NCI-H446 (cell line): ENCODE measurements around the gene FOXD1.
A peak's percentile ranks its signal among the peaks of the same experiment; 100 is the strongest.

ENCODE experiments used
- DNase-seq, 2 experiments: peaks; one replicate each; lab custom pipeline; 2025; lab: John Stamatoyannopoulos, UW

FOXD1 gene

DNA sequence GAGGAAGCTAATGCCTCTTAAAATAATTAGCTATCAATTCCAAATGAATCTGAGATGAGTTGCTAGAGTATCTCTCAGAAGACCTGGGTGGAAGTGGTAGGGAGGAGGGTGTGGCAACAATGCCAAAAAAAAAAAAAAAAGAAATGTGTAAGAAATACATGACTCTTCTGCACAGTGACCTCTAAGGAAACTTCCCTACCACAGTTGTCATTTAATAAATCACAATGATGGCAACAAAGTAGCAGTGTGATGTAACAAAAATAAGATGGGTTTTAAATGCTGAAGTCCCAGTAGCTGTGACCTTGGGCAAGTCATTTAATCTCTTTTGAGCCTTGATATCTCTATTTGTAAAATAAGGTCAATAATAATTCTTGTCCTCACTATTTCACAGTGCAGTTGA, 7.2 kb downstream of the FOXD1 start:
- DNase-seq = no peak

DNA sequence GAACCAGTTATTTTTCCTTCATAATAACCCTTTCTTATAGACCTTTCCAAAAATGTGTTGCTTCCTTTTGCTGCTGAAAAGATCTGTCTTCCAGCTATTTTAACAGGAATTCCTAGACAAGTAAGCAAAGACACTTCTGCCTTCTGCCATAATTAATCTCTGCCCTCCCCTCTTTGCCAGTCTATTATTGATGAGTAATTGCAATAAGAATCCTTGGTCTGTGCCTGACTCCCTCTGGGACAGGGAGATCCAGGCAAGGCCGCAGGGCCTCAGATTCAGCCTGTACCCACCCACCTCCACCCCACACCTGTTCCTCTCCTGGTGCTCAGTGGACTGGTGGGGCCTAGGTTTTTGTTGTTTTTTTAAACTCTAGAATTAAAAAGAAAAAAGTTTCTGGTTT, 8.3 kb downstream of the FOXD1 start:
- DNase-seq = no peak

DNA sequence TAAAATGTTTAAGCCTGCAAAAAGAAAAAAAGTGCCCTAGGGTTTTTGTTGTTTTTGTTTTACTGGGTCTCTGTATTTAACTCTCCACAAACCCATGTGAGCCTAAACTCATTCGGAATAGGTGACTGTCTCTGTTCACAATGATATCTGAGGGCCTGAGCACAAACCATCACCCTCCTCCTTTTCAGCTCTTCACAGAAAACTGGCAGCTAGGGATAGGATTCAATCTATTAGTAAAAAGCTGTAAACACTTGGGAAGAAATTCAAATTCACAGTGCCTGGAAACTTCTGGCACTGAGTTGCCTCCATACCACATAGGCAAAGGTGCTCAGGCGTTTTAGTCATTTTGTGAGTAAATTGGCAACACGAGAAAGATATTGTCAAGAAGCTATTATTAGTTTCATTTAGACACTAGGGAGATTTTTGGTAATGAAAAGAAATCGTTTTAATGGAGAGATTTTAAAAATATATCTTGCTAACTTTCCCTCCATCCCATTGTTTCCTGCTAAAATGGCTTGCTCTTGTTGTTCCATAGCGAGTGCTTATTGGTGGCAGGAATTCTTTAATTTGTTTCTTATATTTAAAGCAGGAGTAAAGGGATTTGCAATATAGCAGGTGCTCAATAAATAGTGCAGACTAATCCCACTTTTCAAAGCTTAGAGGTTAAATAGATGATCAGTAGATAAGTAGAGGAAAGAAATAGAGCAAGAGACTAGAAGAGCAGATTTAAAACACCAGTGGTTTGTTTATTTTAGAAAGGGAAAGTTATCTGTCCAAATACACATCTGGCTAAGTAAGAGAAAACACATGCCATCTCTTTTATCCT, 9.7 kb downstream of the FOXD1 start:
- no peak for DNase-seq

DNA sequence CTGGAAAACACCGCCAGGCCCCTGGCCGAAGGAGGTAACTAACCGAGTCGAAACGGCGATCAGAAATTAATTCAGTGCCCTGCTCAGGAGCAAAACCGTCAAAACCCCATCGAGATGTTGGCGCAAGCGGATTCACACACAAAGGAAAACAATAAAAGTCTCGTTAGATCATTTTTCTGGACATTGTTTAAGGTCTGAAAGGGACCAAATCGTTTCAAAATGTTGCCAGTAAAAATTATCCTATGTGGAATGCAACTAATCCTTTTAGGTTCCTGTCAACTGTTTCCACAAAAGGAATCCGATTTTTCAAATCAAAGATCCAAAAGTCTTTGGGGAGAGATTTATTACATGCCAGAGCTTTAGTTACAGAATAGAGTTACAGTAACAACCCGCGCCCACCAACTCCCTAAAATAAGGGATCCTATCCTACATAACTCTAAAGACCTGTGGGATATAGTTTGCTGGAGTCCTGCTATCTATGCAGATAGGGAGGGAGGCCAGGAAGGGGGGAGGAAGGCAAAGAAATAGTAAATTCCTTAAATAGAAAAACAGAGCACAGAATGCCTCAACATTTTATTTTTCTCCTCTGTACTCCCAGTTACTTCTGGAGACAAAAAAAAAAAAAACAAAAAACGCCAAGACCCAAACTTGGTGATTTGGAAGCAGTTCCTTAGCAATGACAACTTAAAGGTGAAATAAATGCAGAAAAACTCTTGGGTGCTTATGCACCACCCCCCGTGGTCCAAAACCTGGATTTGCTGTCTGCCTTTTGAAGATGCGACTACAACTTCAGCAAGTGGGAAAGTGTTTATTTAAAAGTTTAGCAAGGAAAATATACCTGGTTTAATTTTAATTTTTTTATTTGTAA, 10.6 kb downstream of the FOXD1 start:
- no peak for DNase-seq

DNA sequence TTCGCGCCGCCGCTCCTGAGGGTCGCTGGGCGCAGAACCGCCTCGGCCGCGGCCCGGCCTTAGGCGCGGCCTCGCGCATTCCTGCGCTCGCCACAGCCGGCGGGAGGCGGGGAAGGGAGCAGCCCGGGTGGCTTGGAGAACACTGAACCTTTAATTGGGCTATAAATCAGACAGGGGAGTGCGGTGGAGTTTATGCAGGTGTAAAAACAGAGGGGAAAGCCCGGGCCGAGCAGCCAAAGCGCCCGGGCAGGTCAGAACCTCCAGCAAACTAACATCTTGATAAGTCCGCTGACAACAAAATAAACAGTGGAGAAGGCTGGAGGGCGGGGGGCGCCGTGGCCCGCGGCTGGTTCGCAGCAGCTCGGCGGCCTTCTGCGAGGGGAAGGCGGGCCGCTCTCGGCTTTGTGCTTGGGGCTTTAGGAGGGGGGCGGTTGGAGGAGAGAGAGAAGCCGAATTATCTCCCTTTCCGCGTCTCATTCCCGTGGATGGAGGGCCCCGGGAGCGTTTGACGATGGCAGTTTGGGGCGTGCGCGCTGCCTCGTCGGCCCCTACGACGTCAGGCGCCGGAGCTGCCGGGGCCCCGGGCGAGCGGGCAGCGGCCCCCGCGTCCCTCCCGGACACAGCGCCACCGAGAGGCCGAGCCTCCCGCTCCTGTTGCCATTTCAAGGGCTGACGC, 11.3 kb downstream of the FOXD1 start:
- DNase-seq = no peak

DNA sequence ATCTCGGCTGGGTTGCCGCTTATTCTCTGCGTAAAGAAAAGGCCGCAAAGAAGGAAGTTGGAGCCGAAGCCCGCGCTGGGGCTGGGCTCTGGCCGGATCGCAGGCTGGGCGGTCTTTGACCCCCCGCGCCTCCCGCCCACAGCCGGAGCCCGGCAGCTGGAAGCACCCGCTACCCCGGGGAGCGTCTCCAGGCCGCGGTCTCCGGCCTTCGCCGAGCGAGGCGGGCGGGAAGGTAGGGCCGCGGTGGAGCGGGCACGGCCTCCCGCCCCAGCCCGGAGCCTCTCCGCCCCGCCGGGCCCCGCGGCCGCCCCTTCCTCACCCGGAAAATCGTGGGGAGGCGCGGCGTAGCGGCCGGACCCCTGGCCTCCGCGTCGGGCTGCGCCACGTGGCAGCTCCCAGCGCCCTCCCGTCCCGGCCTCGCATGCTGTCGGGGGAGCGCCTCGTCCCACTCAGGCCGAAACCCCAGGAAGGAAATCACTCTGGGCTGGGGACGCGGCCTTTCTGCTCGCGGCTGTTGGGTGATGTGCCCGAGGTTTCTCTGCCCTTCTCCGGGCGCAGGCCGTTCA, 12.0 kb downstream of the FOXD1 start:
- no peak for DNase-seq

DNA sequence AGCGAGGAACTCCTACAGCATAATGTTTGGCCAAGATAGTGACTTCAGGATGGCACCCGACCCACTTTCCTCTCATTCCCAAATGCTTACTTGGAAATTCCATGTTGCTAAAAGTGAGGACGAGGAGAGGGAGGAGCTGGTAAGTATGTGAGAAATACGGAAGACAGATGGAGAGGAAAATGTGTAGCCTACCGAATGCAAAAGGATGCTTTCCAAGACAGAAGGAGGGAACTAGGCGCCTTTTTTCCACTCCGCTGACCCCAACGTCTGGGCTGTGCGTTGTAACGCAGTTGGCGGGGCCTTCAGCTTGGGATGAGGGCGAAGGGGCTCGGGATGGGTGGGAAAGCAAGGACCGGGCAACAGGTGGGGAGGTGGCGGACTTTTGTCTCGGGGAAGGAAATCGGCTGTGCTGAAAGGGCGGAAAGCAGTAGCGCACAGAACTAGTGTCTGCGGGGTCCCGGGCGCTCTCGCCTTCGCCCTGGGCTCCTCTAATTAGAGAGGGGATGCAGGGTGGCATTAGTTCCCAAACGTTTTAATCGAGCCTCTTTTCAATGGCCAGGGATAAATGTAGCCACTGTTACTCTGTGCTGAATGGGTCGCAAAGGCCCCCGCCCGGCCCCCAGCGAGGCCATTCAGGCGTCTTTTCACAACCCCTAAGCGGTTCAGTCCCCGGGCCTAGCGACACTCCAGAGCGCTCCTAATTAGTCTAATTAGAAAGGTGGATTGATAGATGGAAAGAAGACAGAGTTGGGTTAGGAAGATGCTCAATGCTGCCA, 12.6 kb downstream of the FOXD1 start:
- no peak for DNase-seq

DNA sequence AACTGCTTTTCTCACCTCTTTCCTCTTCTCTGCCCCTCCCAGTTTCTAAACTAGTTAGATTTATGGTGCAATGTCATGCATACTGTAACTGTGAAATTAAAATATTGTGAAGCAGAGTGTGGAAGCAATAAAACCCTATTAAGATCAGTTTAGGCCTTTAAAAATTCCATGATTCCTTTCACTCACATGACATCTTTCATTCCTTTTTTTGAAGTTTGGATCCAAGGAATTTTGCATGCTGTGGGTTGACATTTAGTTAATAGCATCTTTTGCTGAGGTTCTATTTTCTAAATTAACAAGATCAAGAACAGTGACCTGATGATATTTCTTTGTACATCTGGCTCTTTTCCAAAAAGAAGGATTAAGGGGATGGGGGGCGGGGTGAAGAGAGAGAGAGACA, 13.7 kb downstream of the FOXD1 start:
- no peak for DNase-seq

DNA sequence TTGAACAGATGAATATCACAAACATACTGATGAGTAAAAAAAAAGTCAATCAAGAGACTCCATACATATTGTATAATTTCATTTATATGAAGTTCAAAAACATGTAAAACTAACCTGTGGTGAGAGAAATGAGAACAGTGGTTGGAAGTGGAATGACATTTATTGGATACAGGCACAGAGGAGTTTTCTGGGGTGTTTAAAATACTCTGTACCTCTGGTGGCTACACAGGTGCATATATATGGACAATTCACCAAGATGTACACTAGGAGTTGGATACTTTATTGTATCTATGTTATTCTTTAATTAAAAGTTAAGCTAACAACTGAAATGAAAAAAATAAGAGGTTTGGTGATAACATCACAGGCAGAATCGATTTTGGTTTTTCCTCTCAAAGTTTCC, 14.1 kb downstream of the FOXD1 start:
- DNase-seq = no peak

DNA sequence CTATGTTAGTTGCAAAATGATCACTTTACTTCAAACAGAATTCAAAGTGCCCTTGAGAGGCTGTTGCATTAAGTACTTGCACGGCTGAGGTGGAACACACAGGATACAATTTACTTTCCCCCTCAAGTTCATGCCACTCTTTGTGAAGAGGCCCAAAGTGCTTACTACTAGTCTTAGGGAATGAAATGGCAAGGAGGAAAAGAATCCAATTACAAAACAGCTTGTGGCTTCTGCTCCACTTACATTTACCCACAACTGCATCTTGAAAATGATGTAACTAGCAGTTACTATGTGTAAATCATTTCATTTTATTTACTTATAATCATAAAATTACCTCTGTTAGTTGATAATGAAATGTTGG, 14.6 kb downstream of the FOXD1 start:
- no peak for DNase-seq

DNA sequence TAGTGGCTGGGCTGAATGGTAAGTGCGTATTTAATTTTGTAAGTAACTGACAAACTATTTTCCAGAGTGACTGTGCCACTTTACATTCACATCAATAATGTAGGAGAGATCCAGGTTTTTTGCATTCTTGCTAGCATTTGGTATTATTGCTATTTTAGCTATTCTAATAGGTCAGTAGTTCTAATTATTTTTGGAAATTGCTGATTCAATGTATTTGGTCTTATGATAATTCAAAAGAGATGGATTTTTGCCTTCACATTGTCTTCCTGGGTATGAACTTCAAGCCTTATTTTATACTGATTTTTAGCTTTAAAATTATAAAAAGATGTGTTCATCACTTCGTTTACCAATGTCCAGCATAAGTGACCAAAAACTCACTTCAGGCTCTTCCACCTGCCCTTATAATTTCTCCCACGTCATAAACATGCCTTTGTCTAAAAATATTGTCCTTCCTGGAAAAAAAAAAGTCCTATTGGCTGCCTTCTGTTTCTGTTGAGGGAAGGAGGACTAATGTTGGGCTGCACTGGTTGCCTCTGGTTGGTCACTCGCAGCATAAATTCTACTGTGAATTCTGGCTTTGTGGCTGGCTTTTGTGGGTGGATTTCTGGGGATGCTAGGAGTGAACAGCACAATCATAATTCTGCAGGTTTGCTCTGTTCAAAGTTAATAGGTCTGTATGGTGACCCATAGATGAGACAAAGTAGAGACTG, 15.2 kb downstream of the FOXD1 start:
- no peak for DNase-seq

DNA sequence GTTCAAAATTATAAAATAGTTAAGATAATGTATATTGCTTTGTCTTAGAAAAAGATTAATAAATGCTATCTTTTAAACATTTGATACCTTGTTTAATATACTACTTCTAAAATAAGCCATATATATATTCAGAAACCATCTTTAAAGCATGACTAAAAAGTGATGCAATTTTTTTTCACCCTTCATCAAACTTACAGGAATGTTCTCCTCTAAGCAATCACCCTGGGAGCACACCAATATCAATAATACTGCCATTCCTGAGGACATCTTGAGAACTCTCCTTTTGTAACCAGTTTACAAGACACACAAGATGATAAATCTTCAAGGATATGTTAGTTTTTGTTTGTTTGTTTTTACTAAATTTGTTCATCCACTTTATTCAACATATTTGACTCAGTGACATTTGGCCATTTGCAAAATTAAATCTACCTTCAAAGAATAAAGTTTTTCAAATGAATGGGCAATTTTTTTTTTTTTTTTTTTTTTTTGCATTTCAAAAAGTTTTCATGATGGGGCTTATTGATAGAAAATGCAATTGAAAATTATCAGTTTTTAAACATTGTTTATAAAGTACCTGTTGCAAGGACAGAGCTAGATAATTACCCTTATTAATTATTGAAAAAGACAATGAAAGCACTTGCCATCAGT, 17.2 kb downstream of the FOXD1 start:
- no peak for DNase-seq

DNA sequence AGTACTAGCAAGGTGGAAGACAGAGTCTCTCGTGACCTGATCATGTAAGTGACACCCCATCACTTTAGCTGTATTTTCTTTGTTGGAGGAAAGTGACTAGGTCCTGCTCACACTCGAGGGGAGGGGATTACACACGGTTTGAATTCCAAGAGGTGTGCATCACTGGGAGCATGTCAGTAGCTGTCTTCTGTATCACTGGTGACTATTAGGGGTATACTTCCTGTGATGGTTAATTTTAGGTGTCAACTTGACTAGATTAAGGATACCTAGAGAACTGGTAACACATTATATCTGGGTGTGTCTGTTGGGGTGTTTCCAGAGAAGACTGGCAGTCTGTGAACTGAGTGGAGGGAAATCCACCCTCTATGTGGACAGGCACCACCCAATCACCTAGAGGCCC, 22.5 kb downstream of the FOXD1 start:
- no peak for DNase-seq

DNA sequence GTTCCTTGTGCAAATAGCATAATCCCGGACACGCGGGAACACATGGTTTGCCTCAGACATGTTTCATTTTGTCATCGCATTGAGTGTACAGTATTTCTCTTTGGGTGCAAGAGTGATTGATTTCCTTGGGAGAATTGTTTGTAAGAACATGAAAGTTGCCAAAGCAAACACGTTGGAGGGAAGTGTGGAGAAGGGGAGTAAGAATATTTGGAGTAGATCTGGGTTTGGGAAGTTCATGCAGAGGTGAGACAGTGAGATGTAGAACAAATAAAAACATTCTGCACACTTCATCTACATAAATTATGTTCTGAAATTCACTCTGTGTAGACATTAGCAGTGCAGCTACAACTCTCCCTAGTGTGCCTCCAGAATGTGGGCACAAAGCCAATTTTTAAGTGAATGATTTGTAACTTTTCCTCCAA, 24.0 kb downstream of the FOXD1 start:
- no peak for DNase-seq

DNA sequence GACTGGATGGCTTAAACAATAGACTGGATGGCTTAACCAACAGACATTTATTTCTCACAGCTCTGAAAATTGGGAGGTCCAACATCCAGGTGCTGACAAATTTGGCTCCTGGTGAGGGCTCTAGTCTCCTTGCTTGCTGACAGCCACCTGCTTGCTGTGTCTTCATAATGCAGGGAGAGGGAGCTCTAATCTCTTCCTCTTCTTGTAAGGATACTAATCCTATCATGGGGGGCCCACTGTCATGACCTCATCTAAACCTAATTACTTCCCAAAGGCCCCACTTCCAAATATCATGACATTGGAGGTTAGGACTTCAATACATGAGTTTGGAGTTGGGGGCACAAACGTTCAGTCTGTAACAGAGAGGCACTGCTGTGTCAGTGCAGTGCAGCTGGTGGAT, 26.4 kb downstream of the FOXD1 start:
- DNase-seq = no peak

DNA sequence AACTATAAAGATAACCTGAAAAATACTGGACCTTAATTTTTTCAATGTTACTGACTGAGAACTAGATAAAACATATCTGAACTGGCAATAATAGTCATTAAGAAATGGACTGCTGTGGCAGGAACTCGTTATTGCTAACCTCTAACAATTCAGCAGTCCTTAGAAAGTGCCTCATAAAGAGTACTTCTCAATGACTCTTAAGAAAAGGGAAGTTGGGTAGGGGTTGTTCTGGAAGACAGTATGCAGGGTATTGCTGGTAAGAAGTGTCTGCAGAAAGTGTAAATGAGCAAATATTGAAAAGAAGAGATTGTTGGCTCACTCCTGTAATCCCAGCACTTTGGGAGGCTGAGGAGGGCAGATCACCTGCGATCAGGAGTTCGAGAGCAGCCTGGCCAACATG, 27.9 kb downstream of the FOXD1 start:
- DNase-seq = no peak

DNA sequence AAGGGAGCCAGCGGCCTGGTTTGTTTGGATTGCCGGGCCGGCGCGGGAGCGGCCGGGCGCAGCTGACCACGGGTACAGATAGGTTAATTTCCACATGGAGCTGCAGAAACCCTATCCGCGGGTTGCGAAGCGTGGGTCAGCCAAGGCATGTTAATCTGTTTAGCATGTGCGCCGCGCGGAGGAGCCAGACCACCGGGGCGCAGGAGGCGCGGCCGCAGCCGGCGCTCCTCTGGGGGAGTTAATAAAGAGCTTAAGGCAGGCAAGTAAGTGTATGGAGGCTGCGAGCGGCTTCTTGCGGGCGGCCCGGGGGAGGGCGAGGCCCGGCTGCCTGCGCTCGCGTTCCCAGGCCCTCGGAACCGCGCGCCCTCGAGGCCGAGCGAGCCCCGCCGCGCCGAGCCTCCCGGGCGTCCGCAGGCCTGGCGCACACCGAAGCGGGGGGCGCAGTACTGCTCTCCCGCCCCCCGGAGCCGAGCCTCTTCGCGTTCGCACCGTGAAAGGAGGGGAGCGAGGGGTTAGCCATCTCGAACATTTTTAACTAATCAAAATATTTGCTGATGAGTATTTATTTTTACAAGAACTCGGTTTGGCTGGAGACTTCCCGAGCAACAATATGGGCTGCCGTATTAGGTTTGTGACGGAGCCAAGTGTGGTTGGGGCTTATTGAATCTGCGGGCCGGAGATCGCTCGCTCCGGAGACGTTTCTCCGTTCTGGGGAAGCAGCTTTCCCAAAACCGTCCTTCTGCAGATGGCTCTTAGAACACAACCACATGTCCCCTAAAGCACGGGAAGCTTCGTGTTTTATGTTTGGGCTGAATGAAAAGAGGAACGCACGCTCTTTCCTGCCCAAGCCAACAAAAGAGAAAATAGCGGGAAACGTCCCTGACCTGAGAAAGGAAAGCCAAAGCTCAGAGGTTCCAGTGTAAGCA, 28.8 kb downstream of the FOXD1 start:
- DNase-seq = no peak

DNA sequence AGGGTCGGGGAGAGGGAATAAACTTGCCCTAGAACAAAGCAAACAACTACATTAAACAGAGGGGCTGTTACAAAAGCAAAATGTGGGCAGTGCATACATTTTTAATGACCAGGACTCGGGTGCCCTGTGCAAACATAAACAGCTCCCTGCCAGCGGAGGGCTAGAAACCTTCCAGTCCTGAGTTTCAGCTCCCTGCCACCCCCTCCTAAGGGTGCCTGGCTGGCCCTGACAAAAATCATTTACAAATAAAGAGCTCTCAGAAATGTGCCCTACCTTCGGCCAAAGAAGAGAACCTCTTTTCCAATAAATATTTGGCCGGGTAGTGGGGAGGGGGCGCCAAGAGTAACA, 29.5 kb downstream of the FOXD1 start:
- no peak for DNase-seq

DNA sequence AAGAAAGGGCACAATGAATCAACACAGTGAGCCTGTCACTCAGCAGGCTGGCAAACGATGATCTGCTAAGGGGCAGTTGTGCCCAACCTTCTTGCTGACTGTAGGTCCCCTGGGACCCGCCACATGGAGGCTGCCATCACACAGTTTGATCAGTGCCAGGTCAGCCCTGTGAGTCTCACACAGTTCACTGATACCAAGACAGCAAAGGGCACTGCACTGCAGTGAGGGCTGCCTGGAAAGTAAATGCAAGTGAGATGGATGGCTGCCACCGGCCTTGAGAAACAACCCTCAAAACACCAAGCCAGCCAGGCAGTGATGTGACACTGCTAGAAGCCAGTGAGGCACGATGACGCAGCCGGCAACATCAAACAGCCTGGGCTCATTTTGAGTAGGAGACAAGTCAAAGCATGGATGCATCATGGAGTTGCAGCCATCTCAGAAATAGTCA, 30.3 kb downstream of the FOXD1 start:
- peak in 1 of 2 experiments; percentile 55 for DNase-seq
